ENCODE data around the gene NOS1. TPM values are rescaled to one million over a fixed set of nuclear protein-coding genes. Genes with fewer than 3 reads are reported as not detected.

Gene NOS1
- total RNA-seq, 1 experiment from 2014 or later, result not detected

- Mint-ChIP-seq H3K4me3 (ENCODE audit: unreplicated experiment) (no peak overlapping the region), H3K36me3 (ENCODE audit: insufficient read depth, unreplicated experiment) (no peaks in the 10 kb centered on the region), H3K4me1 (ENCODE audit: low read depth, unreplicated experiment) (no peaks in the 10 kb centered on the region), H3K27me3 (ENCODE audit: insufficient read depth, unreplicated experiment) (peaks cover 3% of the 10 kb centered on the region), H3K27ac (ENCODE audit: unreplicated experiment) (no peak overlapping the region), H3K9me3 (ENCODE audit: unreplicated experiment) (peaks cover 6% of the 10 kb centered on the region)
- Histone ChIP-seq H3K36me3 (ENCODE audit: control insufficient read depth, insufficient read depth, low read length) (no peaks in the 10 kb centered on the region), H3K4me3 (ENCODE audit: low read depth, low read length) (no peak overlapping the region), H3K4me1 (no peaks in the 10 kb centered on the region), H3K27me3 (replicated peaks; ENCODE audit: control insufficient read depth, insufficient read depth, low read length) (no peaks in the 10 kb centered on the region), H3K9me3 (no peaks in the 10 kb centered on the region)
- TF ChIP-seq CTCF (IDR thresholded peaks at IDR 0.05; ENCODE audit: insufficient read depth in 1 of 2, low read depth in 1 of 2, low read length in 1 of 2, severe bottlenecking in 1 of 2, unreplicated experiment in 1 of 2), result no peak
- BruUV-seq (replicated peaks), result no TSS peak
- intact Hi-C loops (cut with micrococcal nuclease; ENCODE audit: unreplicated experiment), result no loop called here
- ChIA-PET POLR2A (interaction anchor here (0.5 kb wide), 1 partner anchor 119 kb away, joined by 3 read pairs; no protein-coding TSS in a partner anchor), CTCF (no interaction called here)
- DNase-seq, result no peak
These were observed 33.1 kb upstream of the NOS1 start for GRCh38 chr12:117394491-117394890.

GRCh38 chr12:117393656-117394055 is 32.2 kb upstream of the NOS1 start:
- Histone ChIP-seq H3K27me3 (replicated peaks; ENCODE audit: control insufficient read depth, insufficient read depth, low read length) (no peaks in the 10 kb centered on the region), H3K36me3 (ENCODE audit: control insufficient read depth, insufficient read depth, low read length) (no peaks in the 10 kb centered on the region), H3K4me1 (no peaks in the 10 kb centered on the region), H3K9me3 (no peaks in the 10 kb centered on the region), H3K4me3 (ENCODE audit: low read depth, low read length) (no peak overlapping the region)
- no peaks in the 10 kb centered on the region for H3K9me3 Mint-ChIP-seq (ENCODE audit: unreplicated experiment)
- no peak overlapping the region for H3K4me3 Mint-ChIP-seq (ENCODE audit: unreplicated experiment)
- POLR2A ChIA-PET, result interaction anchor here (0.5 kb wide), 1 partner anchor 120 kb away, joined by 3 read pairs; no protein-coding TSS in a partner anchor
- no peaks in the 10 kb centered on the region for H3K27me3 Mint-ChIP-seq (ENCODE audit: insufficient read depth, unreplicated experiment)
- no peaks in the 10 kb centered on the region for H3K4me1 Mint-ChIP-seq (ENCODE audit: low read depth, unreplicated experiment)
- intact Hi-C loops (cut with micrococcal nuclease; ENCODE audit: unreplicated experiment), result no loop called here
- DNase-seq, result no peak
- no TSS peak for BruUV-seq (replicated peaks)
- no peak for TF ChIP-seq CTCF (IDR thresholded peaks at IDR 0.05; ENCODE audit: insufficient read depth in 1 of 2, low read depth in 1 of 2, low read length in 1 of 2, severe bottlenecking in 1 of 2, unreplicated experiment in 1 of 2)
- no peak overlapping the region for H3K27ac Mint-ChIP-seq (ENCODE audit: unreplicated experiment)
- CTCF ChIA-PET, result no interaction called here
- H3K36me3 Mint-ChIP-seq (ENCODE audit: insufficient read depth, unreplicated experiment), result no peaks in the 10 kb centered on the region

GRCh38 chr12:117390866-117391265 is 29.4 kb upstream of the NOS1 start:
- DNase-seq, result no peak
- Histone ChIP-seq H3K9me3 (no peaks in the 10 kb centered on the region), H3K27me3 (replicated peaks; ENCODE audit: control insufficient read depth, insufficient read depth, low read length) (no peaks in the 10 kb centered on the region), H3K4me1 (no peaks in the 10 kb centered on the region), H3K4me3 (ENCODE audit: low read depth, low read length) (no peak overlapping the region), H3K36me3 (ENCODE audit: control insufficient read depth, insufficient read depth, low read length) (no peaks in the 10 kb centered on the region)
- Mint-ChIP-seq H3K36me3 (ENCODE audit: insufficient read depth, unreplicated experiment) (no peaks in the 10 kb centered on the region), H3K27ac (ENCODE audit: unreplicated experiment) (no peak overlapping the region), H3K4me1 (ENCODE audit: low read depth, unreplicated experiment) (no peaks in the 10 kb centered on the region), H3K9me3 (ENCODE audit: unreplicated experiment) (no peaks in the 10 kb centered on the region), H3K4me3 (ENCODE audit: unreplicated experiment) (no peak overlapping the region), H3K27me3 (ENCODE audit: insufficient read depth, unreplicated experiment) (no peaks in the 10 kb centered on the region)
- intact Hi-C loops (cut with micrococcal nuclease; ENCODE audit: unreplicated experiment), result no loop called here
- ChIA-PET CTCF (no interaction called here), POLR2A (no interaction called here)
- no TSS peak for BruUV-seq (replicated peaks)
- no peak for TF ChIP-seq CTCF (IDR thresholded peaks at IDR 0.05; ENCODE audit: insufficient read depth in 1 of 2, low read depth in 1 of 2, low read length in 1 of 2, severe bottlenecking in 1 of 2, unreplicated experiment in 1 of 2)
